Stimulated activated effector memory CD8-positive, alpha-beta T cell treated with anti-CD3 and anti-CD28 coated beads, Interleukin-12 subunit alpha, Interleukin-12 subunit beta, amount 100 ng/mL, for 72 hours (primary cell): ENCODE data around the gene PAOX.
"Not testable (repeated sequence)": the region's sequence is repeated elsewhere in the genome, so short reads cannot be mapped to it uniquely, and the experiment has no call there.

Experiments
- ATAC-seq: fragments of 150-1000 bp; cut with Tn5 transposase; 2 replicates; pipeline ENCODE4 v1.10.0; 2021
- DNase-seq, 2 donors: peaks; one replicate each; pipeline ENCODE4 v3.0.0; 2021 to 2022; ENCODE audit warnings: low spot score in 2 of 2
- H3K27ac Mint-ChIP-seq: one replicate; pipeline ENCODE4 v1.8.0; 2022; ENCODE audit warnings: mild to moderate bottlenecking, mixed read lengths
- H3K36me3 Mint-ChIP-seq: one replicate; pipeline ENCODE4 v1.8.0; 2022; ENCODE audit warnings: mild to moderate bottlenecking, mixed read lengths
- H3K4me1 Mint-ChIP-seq: one replicate; pipeline ENCODE4 v1.8.0; 2022; ENCODE audit warnings: mixed read lengths
- H3K4me3 Mint-ChIP-seq: one replicate; pipeline ENCODE4 v1.8.0; 2022; ENCODE audit warnings: mild to moderate bottlenecking, mixed read lengths
- H3K9me3 Mint-ChIP-seq: one replicate; pipeline ENCODE4 v1.8.0; 2022; ENCODE audit warnings: mixed read lengths

Gene PAOX

GRCh38 chr10:133419211-133419950 lies 40.3 kb downstream of the PAOX start:
- Mint-ChIP-seq H3K36me3 (peaks cover 29% of the 10 kb centered on the region), H3K9me3 (no peaks in the 10 kb centered on the region), H3K4me1 (peaks cover 12% of the 10 kb centered on the region), H3K4me3 (no peak overlapping the region), H3K27ac (peak overlapping the region; percentile 48)
- ATAC-seq (no peak), DNase-seq (no peak)

- ATAC-seq (no peak), DNase-seq (no peak)
- Mint-ChIP-seq H3K4me1 (peaks cover 12% of the 10 kb centered on the region), H3K27ac (no peak overlapping the region), H3K4me3 (no peak overlapping the region), H3K9me3 (no peaks in the 10 kb centered on the region), H3K36me3 (peaks cover 23% of the 10 kb centered on the region)
These were observed 41.0 kb downstream of the PAOX start for GRCh38 chr10:133420028-133420427.

GRCh38 chr10:133420579-133420978 lies 41.5 kb downstream of the PAOX start:
- no peak overlapping the region for H3K27ac Mint-ChIP-seq
- peaks cover 17% of the 10 kb centered on the region for H3K36me3 Mint-ChIP-seq
- H3K9me3 Mint-ChIP-seq: no peaks in the 10 kb centered on the region
- DNase-seq (no peak), ATAC-seq (peak; percentile 9)
- H3K4me1 Mint-ChIP-seq: peaks cover 12% of the 10 kb centered on the region
- H3K4me3 Mint-ChIP-seq: no peak overlapping the region

- Mint-ChIP-seq H3K4me1 (peaks cover 12% of the 10 kb centered on the region), H3K36me3 (peaks cover 11% of the 10 kb centered on the region), H3K27ac (no peak overlapping the region), H3K4me3 (peak overlapping the region; percentile 20), H3K9me3 (no peaks in the 10 kb centered on the region)
- DNase-seq: no peak
- ATAC-seq: peak; percentile 3
These were observed 42.5 kb downstream of the PAOX start for GRCh38 chr10:133421336-133422222.

GRCh38 chr10:133422223-133422806 lies 43.3 kb downstream of the PAOX start:
- H3K9me3 Mint-ChIP-seq: no peaks in the 10 kb centered on the region
- H3K4me3 Mint-ChIP-seq: peak overlapping the region; percentile 58
- H3K4me1 Mint-ChIP-seq: peaks cover 12% of the 10 kb centered on the region
- peaks cover 11% of the 10 kb centered on the region for H3K36me3 Mint-ChIP-seq
- no peak overlapping the region for H3K27ac Mint-ChIP-seq
- DNase-seq (no peak), ATAC-seq (no peak)

GRCh38 chr10:133422807-133423771 lies 44.0 kb downstream of the PAOX start:
- ATAC-seq: peak; percentile 41
- Mint-ChIP-seq H3K4me3 (peak overlapping the region; percentile 58), H3K9me3 (no peaks in the 10 kb centered on the region), H3K4me1 (peaks cover 12% of the 10 kb centered on the region), H3K36me3 (peaks cover 11% of the 10 kb centered on the region), H3K27ac (no peak overlapping the region)
- DNase-seq: no peak

GRCh38 chr10:133424102-133424501 lies 45.0 kb downstream of the PAOX start:
- Mint-ChIP-seq H3K36me3 (peaks cover 11% of the 10 kb centered on the region), H3K4me1 (peaks cover 12% of the 10 kb centered on the region), H3K4me3 (peak overlapping the region; percentile 58)
- not testable (repeated sequence) for ATAC-seq, DNase-seq, H3K9me3 Mint-ChIP-seq, H3K27ac Mint-ChIP-seq

GRCh38 chr10:133424601-133425000 lies 45.5 kb downstream of the PAOX start, which contains the start of gene SPRN:
Gene SPRN, minus strand, starts transcription at chr10:133424625. Its CDS starts 944 bp downstream, at chr10:133423681.
- not testable (repeated sequence) for H3K4me1 Mint-ChIP-seq, ATAC-seq, H3K27ac Mint-ChIP-seq, H3K9me3 Mint-ChIP-seq, DNase-seq
- H3K4me3 Mint-ChIP-seq: peak within 1 kb of the TSS; percentile 58
- H3K36me3 Mint-ChIP-seq: peaks cover 11% of the 10 kb centered on the region

GRCh38 chr10:133429571-133429970 lies 50.5 kb downstream of the PAOX start:
- not testable (repeated sequence) for H3K4me3 Mint-ChIP-seq, DNase-seq, H3K27ac Mint-ChIP-seq

GRCh38 chr10:133431888-133432613 lies 53.0 kb downstream of the PAOX start:
- DNase-seq, H3K9me3 Mint-ChIP-seq, H3K36me3 Mint-ChIP-seq, H3K4me1 Mint-ChIP-seq, H3K27ac Mint-ChIP-seq, H3K4me3 Mint-ChIP-seq: not testable (repeated sequence)
- peak; percentile 44 for ATAC-seq

More at GRCh38 chr10:133429571-133429970, 50.5 kb downstream of the PAOX start:
- not testable (repeated sequence) for H3K36me3 Mint-ChIP-seq, ATAC-seq, H3K9me3 Mint-ChIP-seq, H3K4me1 Mint-ChIP-seq

GRCh38 chr10:133432789-133433188 lies 53.7 kb downstream of the PAOX start:
- ATAC-seq, DNase-seq, H3K9me3 Mint-ChIP-seq, H3K36me3 Mint-ChIP-seq, H3K27ac Mint-ChIP-seq, H3K4me3 Mint-ChIP-seq, H3K4me1 Mint-ChIP-seq: not testable (repeated sequence)

- peak; percentile 54 for ATAC-seq
- DNase-seq: no peak
- Mint-ChIP-seq H3K27ac (no peak overlapping the region), H3K9me3 (no peaks in the 10 kb centered on the region), H3K4me3 (no peak overlapping the region), H3K4me1 (peaks cover 41% of the 10 kb centered on the region), H3K36me3 (no peaks in the 10 kb centered on the region)
These were observed 59.7 kb downstream of the PAOX start for GRCh38 chr10:133438711-133439273.

GRCh38 chr10:133439517-133440461 lies 60.7 kb downstream of the PAOX start:
- H3K4me3 Mint-ChIP-seq: peak overlapping the region; percentile 4
- peaks cover 41% of the 10 kb centered on the region for H3K4me1 Mint-ChIP-seq
- DNase-seq (no peak), ATAC-seq (no peak)
- no peaks in the 10 kb centered on the region for H3K36me3 Mint-ChIP-seq
- H3K9me3 Mint-ChIP-seq: no peaks in the 10 kb centered on the region
- H3K27ac Mint-ChIP-seq: no peak overlapping the region
